ENCODE measurements around the gene CDK17. TPM values are rescaled to one million over a fixed set of nuclear protein-coding genes. Genes with fewer than 3 reads are reported as not detected.
A peak's percentile ranks its signal among the peaks of the same experiment; 100 is the strongest.
"Not testable (repeated sequence)": the region's sequence is repeated elsewhere in the genome, so short reads cannot be mapped to it uniquely, and the experiment has no call there.

Gene CDK17
- total RNA-seq, 1 donor from 2014 or later = 112 TPM

GRCh38 chr12:96344124-96344695 is 56.0 kb downstream of the CDK17 start:
- Mint-ChIP-seq H3K4me3 (ENCODE audit: unreplicated experiment) (no peak overlapping the region), H3K27ac (ENCODE audit: unreplicated experiment) (no peak overlapping the region), H3K4me1 (ENCODE audit: unreplicated experiment) (peaks cover 25% of the 10 kb centered on the region), H3K36me3 (ENCODE audit: low read depth, unreplicated experiment) (peaks cover 9% of the 10 kb centered on the region), H3K27me3 (ENCODE audit: unreplicated experiment) (peaks cover 2% of the 10 kb centered on the region), H3K9me3 (ENCODE audit: unreplicated experiment) (no peaks in the 10 kb centered on the region)
- no peak for TF ChIP-seq CTCF (IDR thresholded peaks at IDR 0.05; ENCODE audit: unreplicated experiment)
- DNase-seq (ENCODE audit: low spot score) = no peak

- H3K27me3 Mint-ChIP-seq (ENCODE audit: unreplicated experiment) = peaks cover 2% of the 10 kb centered on the region
- peak overlapping the region; percentile 38 for H3K27ac Mint-ChIP-seq (ENCODE audit: unreplicated experiment)
- peaks cover 25% of the 10 kb centered on the region for H3K4me1 Mint-ChIP-seq (ENCODE audit: unreplicated experiment)
- no peak for TF ChIP-seq CTCF (IDR thresholded peaks at IDR 0.05; ENCODE audit: unreplicated experiment)
- H3K36me3 Mint-ChIP-seq (ENCODE audit: low read depth, unreplicated experiment) = peaks cover 9% of the 10 kb centered on the region
- H3K4me3 Mint-ChIP-seq (ENCODE audit: unreplicated experiment) = no peak overlapping the region
- no peak for DNase-seq (ENCODE audit: low spot score)
- no peaks in the 10 kb centered on the region for H3K9me3 Mint-ChIP-seq (ENCODE audit: unreplicated experiment)
These were observed 56.8 kb downstream of the CDK17 start for GRCh38 chr12:96343347-96343954.

DNA sequence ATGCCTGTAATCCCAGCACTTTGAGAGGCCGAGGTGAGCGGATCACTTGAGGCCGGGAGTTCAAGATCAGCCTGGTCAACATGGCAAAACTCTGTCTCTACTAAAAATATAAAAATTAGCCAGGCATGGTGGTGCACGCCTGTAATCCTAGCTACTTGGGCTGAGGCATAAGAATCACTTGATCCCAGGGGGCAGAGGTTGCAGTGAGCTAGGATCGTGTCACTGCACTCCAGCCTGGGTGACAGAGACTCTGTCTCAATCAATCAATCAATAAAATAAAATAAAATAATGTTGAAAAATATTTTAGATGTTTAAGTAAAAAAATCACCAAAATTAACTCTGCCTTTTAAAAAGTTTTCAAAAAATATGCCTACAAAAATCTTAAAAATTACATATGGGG is 60.6 kb downstream of the CDK17 start:
- DNase-seq (ENCODE audit: low spot score); H3K4me3 Mint-ChIP-seq (ENCODE audit: unreplicated experiment); H3K9me3 Mint-ChIP-seq (ENCODE audit: unreplicated experiment); H3K27ac Mint-ChIP-seq (ENCODE audit: unreplicated experiment); H3K27me3 Mint-ChIP-seq (ENCODE audit: unreplicated experiment): not testable (repeated sequence)
- Mint-ChIP-seq H3K4me1 (ENCODE audit: unreplicated experiment) (peaks cover 19% of the 10 kb centered on the region), H3K36me3 (ENCODE audit: low read depth, unreplicated experiment) (peaks cover 13% of the 10 kb centered on the region)

DNA sequence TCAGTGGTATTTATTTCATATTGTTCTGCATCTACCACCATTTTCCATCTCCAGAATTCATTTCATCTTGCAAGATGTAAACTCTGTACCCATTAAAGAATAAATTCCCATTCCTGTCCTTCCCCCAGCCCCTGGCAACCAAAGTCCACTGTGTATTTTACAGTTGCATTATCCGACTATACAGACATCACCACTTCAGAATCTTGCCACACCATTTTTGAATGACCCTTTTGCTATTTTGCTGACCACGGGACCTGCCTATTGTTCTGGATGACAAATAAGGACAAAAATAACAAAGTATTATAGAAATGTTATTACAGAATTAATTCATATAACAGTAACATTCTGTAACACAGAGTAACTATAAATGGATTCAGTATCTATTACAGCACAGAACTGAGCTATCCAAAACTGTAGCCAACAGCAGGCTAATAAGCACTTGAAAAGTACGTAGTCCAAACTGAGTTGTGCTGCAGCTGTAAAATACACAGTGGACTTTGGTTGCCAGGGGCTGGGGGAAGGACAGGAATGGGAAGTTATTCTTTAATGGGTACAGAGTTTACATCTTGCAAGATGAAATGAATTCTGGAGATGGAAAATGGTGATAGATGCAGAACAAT is 61.3 kb downstream of the CDK17 start:
- no peak for TF ChIP-seq CTCF (IDR thresholded peaks at IDR 0.05; ENCODE audit: unreplicated experiment)
- Mint-ChIP-seq H3K36me3 (ENCODE audit: low read depth, unreplicated experiment) (peaks cover 12% of the 10 kb centered on the region), H3K9me3 (ENCODE audit: unreplicated experiment) (no peaks in the 10 kb centered on the region), H3K4me3 (ENCODE audit: unreplicated experiment) (no peak overlapping the region), H3K27me3 (ENCODE audit: unreplicated experiment) (peaks cover 2% of the 10 kb centered on the region), H3K27ac (ENCODE audit: unreplicated experiment) (peak overlapping the region; percentile 69), H3K4me1 (ENCODE audit: unreplicated experiment) (peaks cover 19% of the 10 kb centered on the region)
- no peak for DNase-seq (ENCODE audit: low spot score)

DNA sequence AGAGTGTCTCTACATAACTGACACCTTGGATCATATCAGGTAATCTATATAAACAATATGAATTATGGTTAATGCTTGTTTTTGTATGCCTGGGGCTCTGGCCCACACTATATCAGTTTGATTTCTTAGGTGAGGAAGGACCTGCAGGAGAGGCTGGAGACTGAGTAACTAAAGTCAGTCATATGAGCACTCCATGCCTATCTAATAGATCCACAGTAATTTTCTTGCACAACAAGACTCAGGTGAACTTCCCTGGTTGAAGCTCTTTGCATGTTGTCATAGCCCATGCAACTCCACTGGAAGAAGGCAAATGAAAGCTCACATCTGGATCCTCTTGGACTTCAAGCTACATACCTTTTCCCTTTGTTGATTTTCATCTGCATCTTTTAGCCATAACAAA is 62.3 kb downstream of the CDK17 start:
- no peak for TF ChIP-seq CTCF (IDR thresholded peaks at IDR 0.05; ENCODE audit: unreplicated experiment)
- Mint-ChIP-seq H3K4me1 (ENCODE audit: unreplicated experiment) (peaks cover 12% of the 10 kb centered on the region), H3K9me3 (ENCODE audit: unreplicated experiment) (no peaks in the 10 kb centered on the region), H3K36me3 (ENCODE audit: low read depth, unreplicated experiment) (peaks cover 12% of the 10 kb centered on the region), H3K4me3 (ENCODE audit: unreplicated experiment) (no peak overlapping the region), H3K27ac (ENCODE audit: unreplicated experiment) (no peak overlapping the region), H3K27me3 (ENCODE audit: unreplicated experiment) (peaks cover 2% of the 10 kb centered on the region)
- DNase-seq (ENCODE audit: low spot score) = no peak
